Activated CD4-positive, CD25-positive, alpha-beta regulatory T cell treated with anti-CD3 and anti-CD28 coated beads, Interleukin-2, amount 50 U/mL, for 16 hours (primary cell): ENCODE measurements around the gene HLA-B.
"Not testable (repeated sequence)": the region's sequence is repeated elsewhere in the genome, so short reads cannot be mapped to it uniquely, and the experiment has no call there.

ENCODE experiments used
- DNase-seq: peaks from one replicate; pipeline ENCODE4 v3.0.0-alpha.2; 2020; ENCODE audit warnings: low read depth, low spot score

HLA-B gene

GRCh38 chr6:31356946-31357466 lies at the start of gene HLA-B:
TSS of gene HLA-B (minus strand) at chr6:31357179. CDS start at chr6:31357158, 21 bp downstream.
- DNase-seq, result peak; percentile 61

- DNase-seq, result no peak
Measured at GRCh38 chr6:31405996-31406395, 49.0 kb upstream of the HLA-B start.

- DNase-seq, result not testable (repeated sequence)
Measured at GRCh38 chr6:31404061-31404364, 47.0 kb upstream of the HLA-B start.

GRCh38 chr6:31403283-31404060 lies 46.5 kb upstream of the HLA-B start, which contains the start of gene MICA:
TSS of gene MICA (plus strand) at chr6:31403595. CDS start at chr6:31403633, 38 bp downstream.
- peak; percentile 50 for DNase-seq

GRCh38 chr6:31402324-31403282 lies 45.6 kb upstream of the HLA-B start:
- no peak for DNase-seq

- DNase-seq, result no peak
Measured at GRCh38 chr6:31401403-31401802, 44.4 kb upstream of the HLA-B start.

- DNase-seq, result peak; percentile 53
Measured at GRCh38 chr6:31400467-31401289, 43.7 kb upstream of the HLA-B start.

- DNase-seq, result no peak
Measured at GRCh38 chr6:31399589-31400466, 42.8 kb upstream of the HLA-B start.

GRCh38 chr6:31397901-31398525 lies 41.0 kb upstream of the HLA-B start:
- no peak for DNase-seq

- DNase-seq, result not testable (repeated sequence)
Measured at GRCh38 chr6:31397153-31397499, 40.1 kb upstream of the HLA-B start.

- peak; percentile 79 for DNase-seq
Measured at GRCh38 chr6:31396422-31397152, 39.6 kb upstream of the HLA-B start.

- DNase-seq, result no peak
Measured at GRCh38 chr6:31395832-31396231, 38.9 kb upstream of the HLA-B start.

GRCh38 chr6:31394381-31394780 lies 37.4 kb upstream of the HLA-B start:
- DNase-seq, result no peak

GRCh38 chr6:31393932-31394331 lies 37.0 kb upstream of the HLA-B start:
- no peak for DNase-seq

GRCh38 chr6:31389802-31390132 lies 32.8 kb upstream of the HLA-B start:
- not testable (repeated sequence) for DNase-seq

GRCh38 chr6:31388916-31389801 lies 32.2 kb upstream of the HLA-B start:
- DNase-seq, result not testable (repeated sequence)

- DNase-seq, result no peak
Measured at GRCh38 chr6:31386977-31387376, 30.0 kb upstream of the HLA-B start.

GRCh38 chr6:31386099-31386498 lies 29.1 kb upstream of the HLA-B start:
- no peak for DNase-seq
